Hematopoietic multipotent progenitor cell treated with erythropoietin and hydrocortisone succinate and interleukin-3 and kit ligand, for 8 days (in vitro differentiated cells): ENCODE results near the gene TANK.

Experiments
- DNase-seq: peaks from one replicate; pipeline ENCODE4 v3.0.0-alpha.2; 2015

TANK gene

GRCh38 chr2:161134547-161135518 is 25.4 kb upstream of the TANK start:
- DNase-seq = no peak

GRCh38 chr2:161135951-161136593 is 24.2 kb upstream of the TANK start:
- no peak for DNase-seq

- peak; percentile 75 for DNase-seq
Observed at GRCh38 chr2:161136696-161137324, 23.4 kb upstream of the TANK start.

GRCh38 chr2:161138429-161138828 is 21.8 kb upstream of the TANK start:
- peak; percentile 12 for DNase-seq

- peak; percentile 73 for DNase-seq
Observed at GRCh38 chr2:161139098-161139987, 20.9 kb upstream of the TANK start.

GRCh38 chr2:161141033-161141432 is 19.2 kb upstream of the TANK start:
- no peak for DNase-seq

- DNase-seq = no peak
Observed at GRCh38 chr2:161146209-161146775, 13.9 kb upstream of the TANK start.

GRCh38 chr2:161146996-161147395 is 13.2 kb upstream of the TANK start:
- no peak for DNase-seq

- DNase-seq = no peak
Observed at GRCh38 chr2:161147856-161148255, 12.4 kb upstream of the TANK start.

- DNase-seq = no peak
Observed at GRCh38 chr2:161150704-161151103, 9.5 kb upstream of the TANK start.

- DNase-seq = no peak
Observed at GRCh38 chr2:161152302-161152701, 7.9 kb upstream of the TANK start.

- no peak for DNase-seq
Observed at GRCh38 chr2:161158882-161159281, 1.3 kb upstream of the TANK start.

GRCh38 chr2:161159456-161160225 is 587 bp upstream of the TANK start:
- DNase-seq = peak; percentile 14

GRCh38 chr2:161161074-161161706 is 962 bp downstream of the TANK start:
- no peak for DNase-seq

GRCh38 chr2:161163440-161163839 is 3.2 kb downstream of the TANK start:
- DNase-seq = no peak

GRCh38 chr2:161164161-161164560 is 3.9 kb downstream of the TANK start:
- DNase-seq = no peak

GRCh38 chr2:161165266-161165665 is 5.0 kb downstream of the TANK start:
- DNase-seq = no peak

- peak; percentile 22 for DNase-seq
Observed at GRCh38 chr2:161165811-161166210, 5.6 kb downstream of the TANK start.

- no peak for DNase-seq
Observed at GRCh38 chr2:161166538-161167409, 6.5 kb downstream of the TANK start.

GRCh38 chr2:161169335-161169734 is 9.1 kb downstream of the TANK start:
- DNase-seq = no peak
